Smooth muscle cell (in vitro differentiated cells): ENCODE results near the gene HOXC4. TPM values are rescaled to one million over a fixed set of nuclear protein-coding genes. Genes with fewer than 3 reads are reported as not detected.

ENCODE experiments used
- DNase-seq: peaks from one replicate; lab custom pipeline; 2025; ENCODE audit not compliant: unreplicated experiment; lab: John Stamatoyannopoulos, UW
- H2AFZ ChIP-seq: fragments of 200-600 bp; sonication (generic); 2 replicates; pipeline ENCODE4 v1.6.0; 2016; ENCODE audit warnings: antibody characterized with exemption, low read depth, mild to moderate bottlenecking
- H3F3A ChIP-seq: fragments of 200-600 bp; sonication (generic); 2 replicates; pipeline ENCODE4 v1.6.0; 2017; ENCODE audit warnings: antibody characterized with exemption, low read depth
- H3K27ac ChIP-seq: fragments of 200-600 bp; sonication (generic); 2 replicates; pipeline ENCODE4 v1.5.1; 2016; ENCODE audit warnings: low read depth, mild to moderate bottlenecking
- H3K27me3 ChIP-seq: fragments of 200-600 bp; sonication (generic); 2 replicates; pipeline ENCODE4 v1.6.1; 2016; ENCODE audit warnings: low read depth, mild to moderate bottlenecking
- H3K36me3 ChIP-seq: fragments of 200-600 bp; sonication (generic); 2 replicates; pipeline ENCODE4 v1.5.1; 2016; ENCODE audit warnings: low read depth
- H3K4me1 ChIP-seq: fragments of 200-600 bp; sonication (generic); 2 replicates; pipeline ENCODE4 v1.5.1; 2016; ENCODE audit warnings: low read depth
- H3K4me2 ChIP-seq: fragments of 200-600 bp; sonication (generic); 2 replicates; pipeline ENCODE4 v1.6.0; 2016; ENCODE audit warnings: mild to moderate bottlenecking
- H3K4me3 ChIP-seq: fragments of 200-600 bp; sonication (generic); 2 replicates; pipeline ENCODE4 v1.5.1; 2016; ENCODE audit warnings: mild to moderate bottlenecking
- H3K79me2 ChIP-seq: fragments of 200-600 bp; sonication (generic); 2 replicates; pipeline ENCODE4 v1.6.0; 2016; ENCODE audit warnings: low read depth, mild to moderate bottlenecking
- H3K9ac ChIP-seq: fragments of 200-600 bp; sonication (generic); 2 replicates; pipeline ENCODE4 v1.6.0; 2016; ENCODE audit warnings: low read depth
- H3K9me3 ChIP-seq: fragments of 200-600 bp; sonication (generic); replicated peaks from 2 replicates; pipeline ENCODE4 v1.5.1; 2016; ENCODE audit warnings: low read depth
- H4K20me1 ChIP-seq: fragments of 200-600 bp; sonication (generic); 2 replicates; pipeline ENCODE4 v1.6.0; 2016; ENCODE audit warnings: low read depth
- CTCF ChIP-seq: fragments of 200-600 bp; sonication (generic); IDR thresholded peaks from 2 replicates; pipeline ENCODE4 v1.5.1; 2017; ENCODE audit warnings: borderline replicate concordance, mild to moderate bottlenecking, antibody characterized with exemption; ENCODE audit not compliant: insufficient read depth, poor library complexity, severe bottlenecking
- WGBS: methylation state at CpG from one replicate; pipeline ENCODE4 v1.1.7; 2016; ENCODE audit warnings: low lambda C conversion rate; 5-methylcytosine and 5-hydroxymethylcytosine counted together
- polyA plus RNA-seq: library from polyadenylated mRNA; unstranded; fragments of >200 nt; fragmentation: Nextera tagmentation; extraction: Ambion mirVana; gene quantifications from 2 replicates; pipeline ENCODE4 v1.2.1, GENCODE V29; 2016
- total RNA-seq: library from RNA; depleted of rRNA; stranded (reverse); fragments of >200 nt; gene quantifications from 2 replicates; pipeline ENCODE4 v1.2.3, GENCODE V29; 2014

The HOXC4 gene
- total and polyA plus RNA-seq, 2 experiments from 2014 or later, result 0.49 to 1.2 TPM

- Histone ChIP-seq H3F3A (no peaks in the 10 kb centered on the region), H3K4me2 (peak overlapping the region; percentile 82), H3K36me3 (no peaks in the 10 kb centered on the region), H3K79me2 (peaks cover 18% of the 10 kb centered on the region), H3K27ac (peak overlapping the region; percentile 87), H2AFZ (peak overlapping the region; percentile 28), H3K4me1 (peaks cover 3% of the 10 kb centered on the region), H3K9ac (peak overlapping the region; percentile 68), H3K9me3 (no peaks in the 10 kb centered on the region), H3K4me3 (peak overlapping the region; percentile 42), H4K20me1 (no peaks in the 10 kb centered on the region), H3K27me3 (peaks cover 90% of the 10 kb centered on the region)
- peak; percentile 46 for DNase-seq
- whole genome bisulfite sequencing, result 5% methylated on average over 15 of the region's 34 CpGs
- no peak for TF ChIP-seq CTCF
Measured at GRCh38 chr12:54017878-54018467, 35.7 kb upstream of the HOXC4 start.

- Histone ChIP-seq H3K4me1 (peaks cover 3% of the 10 kb centered on the region), H3K9ac (peak overlapping the region; percentile 68), H3K4me3 (peak overlapping the region; percentile 42), H2AFZ (peak overlapping the region; percentile 28), H4K20me1 (no peaks in the 10 kb centered on the region), H3K4me2 (peak overlapping the region; percentile 82), H3F3A (no peaks in the 10 kb centered on the region), H3K27me3 (peaks cover 90% of the 10 kb centered on the region), H3K9me3 (no peaks in the 10 kb centered on the region), H3K27ac (peak overlapping the region; percentile 87), H3K36me3 (no peaks in the 10 kb centered on the region), H3K79me2 (peaks cover 22% of the 10 kb centered on the region)
- 6% methylated on average over 29 of the region's 29 CpGs for WGBS
- no peak for DNase-seq
- TF ChIP-seq CTCF, result no peak
Measured at GRCh38 chr12:54018468-54018984, 35.1 kb upstream of the HOXC4 start.

DNA sequence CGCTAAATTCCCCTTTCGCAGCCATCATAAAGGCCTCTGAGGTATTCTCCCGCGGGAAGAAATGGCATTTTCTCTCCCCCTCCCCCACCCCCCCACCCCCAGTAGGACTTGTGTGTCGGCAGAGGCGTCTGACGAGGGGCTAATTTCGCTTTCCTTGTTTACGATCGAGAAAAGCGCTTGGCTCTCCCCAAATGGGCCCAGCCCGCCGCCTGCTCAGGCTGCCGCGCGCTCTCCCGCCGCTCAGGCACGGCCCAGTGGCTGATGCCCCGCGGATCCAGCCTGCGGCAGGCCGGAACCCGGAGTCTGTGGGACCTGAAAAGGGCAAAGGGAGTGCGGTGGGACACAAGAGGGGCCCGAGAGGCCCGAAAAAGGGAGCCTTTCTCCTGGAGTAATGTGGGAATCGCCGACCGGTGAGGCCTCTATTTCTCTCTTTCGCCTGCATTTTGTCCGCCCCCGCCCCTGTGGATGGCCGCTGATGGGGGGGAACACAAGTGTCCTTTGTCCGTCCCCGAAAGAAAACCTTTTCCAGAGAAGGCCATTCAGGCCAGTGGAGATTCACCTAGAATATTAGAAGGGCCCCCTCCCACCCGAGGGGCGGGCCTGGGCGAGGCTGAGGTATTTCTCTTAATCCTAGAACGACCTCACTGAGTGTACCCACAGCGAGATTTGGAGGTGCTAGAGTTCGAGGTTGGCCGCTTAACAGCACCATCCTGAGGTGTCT lies 34.4 kb upstream of the HOXC4 start:
- peaks cover 90% of the 10 kb centered on the region for H3K27me3 ChIP-seq
- peaks cover 25% of the 10 kb centered on the region for H3K79me2 ChIP-seq
- H3K27ac ChIP-seq, result peak overlapping the region; percentile 87
- peak overlapping the region; percentile 73 for H3K9ac ChIP-seq
- no peaks in the 10 kb centered on the region for H4K20me1 ChIP-seq
- H3K9me3 ChIP-seq, result no peaks in the 10 kb centered on the region
- no peak overlapping the region for H2AFZ ChIP-seq
- peak overlapping the region; percentile 82 for H3K4me2 ChIP-seq
- no peak for DNase-seq
- no peaks in the 10 kb centered on the region for H3F3A ChIP-seq
- H3K36me3 ChIP-seq, result no peaks in the 10 kb centered on the region
- 7% methylated on average over 37 of the region's 43 CpGs for WGBS
- peak overlapping the region; percentile 42 for H3K4me3 ChIP-seq
- peaks cover 7% of the 10 kb centered on the region for H3K4me1 ChIP-seq
- no peak for TF ChIP-seq CTCF
